ENCODE results near the gene HIVEP2. TPM values are rescaled to one million over a fixed set of nuclear protein-coding genes. Genes with fewer than 3 reads are reported as not detected.

HIVEP2 gene
- total RNA-seq, 3 donors from 2014 or later (not counting 1 experiment from before 2014, with no cell fraction given): 14.6 to 21.6 (median 18.7) TPM

GRCh38 chr6:142886431-142887170, 58.4 kb downstream of the HIVEP2 start:
- Histone ChIP-seq H3K9me3 (ENCODE audit: control insufficient read depth, insufficient read depth, low read length) (no peaks in the 10 kb centered on the region), H3K27ac (ENCODE audit: low read length) (peak overlapping the region; percentile 19), H3K4me3 (ENCODE audit: low read length) (no peak overlapping the region), H3K27me3 (ENCODE audit: control insufficient read depth, insufficient read depth, low read length) (no peaks in the 10 kb centered on the region), H3K4me1 (ENCODE audit: control insufficient read depth, insufficient read depth, low read length) (peaks cover 7% of the 10 kb centered on the region), H3K36me3 (ENCODE audit: control insufficient read depth, insufficient read depth, low read length) (no peaks in the 10 kb centered on the region)
- peak overlapping the region; percentile 18 for H3K4me3 Mint-ChIP-seq
- ATAC-seq (peak; percentile 56 to 76 (median 64)), DNase-seq (peak in 1 of 2 donors; percentile 78)
- TF ChIP-seq, protein P1, sequence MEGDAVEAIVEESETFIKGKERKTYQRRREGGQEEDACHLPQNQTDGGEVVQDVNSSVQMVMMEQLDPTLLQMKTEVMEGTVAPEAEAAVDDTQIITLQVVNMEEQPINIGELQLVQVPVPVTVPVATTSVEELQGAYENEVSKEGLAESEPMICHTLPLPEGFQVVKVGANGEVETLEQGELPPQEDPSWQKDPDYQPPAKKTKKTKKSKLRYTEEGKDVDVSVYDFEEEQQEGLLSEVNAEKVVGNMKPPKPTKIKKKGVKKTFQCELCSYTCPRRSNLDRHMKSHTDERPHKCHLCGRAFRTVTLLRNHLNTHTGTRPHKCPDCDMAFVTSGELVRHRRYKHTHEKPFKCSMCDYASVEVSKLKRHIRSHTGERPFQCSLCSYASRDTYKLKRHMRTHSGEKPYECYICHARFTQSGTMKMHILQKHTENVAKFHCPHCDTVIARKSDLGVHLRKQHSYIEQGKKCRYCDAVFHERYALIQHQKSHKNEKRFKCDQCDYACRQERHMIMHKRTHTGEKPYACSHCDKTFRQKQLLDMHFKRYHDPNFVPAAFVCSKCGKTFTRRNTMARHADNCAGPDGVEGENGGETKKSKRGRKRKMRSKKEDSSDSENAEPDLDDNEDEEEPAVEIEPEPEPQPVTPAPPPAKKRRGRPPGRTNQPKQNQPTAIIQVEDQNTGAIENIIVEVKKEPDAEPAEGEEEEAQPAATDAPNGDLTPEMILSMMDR (IDR thresholded peaks at IDR 0.05): peak; percentile 27
- no peaks in the 10 kb centered on the region for H3K36me3 Mint-ChIP-seq
- peak overlapping the region; percentile 77 to 84 for H3K27ac Mint-ChIP-seq
- no peaks in the 10 kb centered on the region for H3K9me3 Mint-ChIP-seq
- no peaks in the 10 kb centered on the region for H3K27me3 Mint-ChIP-seq (ENCODE audit: low read depth in 2 of 2)
- intact Hi-C loops (cut with micrococcal nuclease): loop anchor here (1.0 to 5.0 kb wide), 3 partner anchors 16 to 140 kb away; no protein-coding TSS in a partner anchor
- peaks cover 35 to 43% of the 10 kb centered on the region in 2 donors for H3K4me1 Mint-ChIP-seq
- WGBS (ENCODE audit: insufficient coverage): 48% methylated on average over 4 of the region's 4 CpGs

DNA sequence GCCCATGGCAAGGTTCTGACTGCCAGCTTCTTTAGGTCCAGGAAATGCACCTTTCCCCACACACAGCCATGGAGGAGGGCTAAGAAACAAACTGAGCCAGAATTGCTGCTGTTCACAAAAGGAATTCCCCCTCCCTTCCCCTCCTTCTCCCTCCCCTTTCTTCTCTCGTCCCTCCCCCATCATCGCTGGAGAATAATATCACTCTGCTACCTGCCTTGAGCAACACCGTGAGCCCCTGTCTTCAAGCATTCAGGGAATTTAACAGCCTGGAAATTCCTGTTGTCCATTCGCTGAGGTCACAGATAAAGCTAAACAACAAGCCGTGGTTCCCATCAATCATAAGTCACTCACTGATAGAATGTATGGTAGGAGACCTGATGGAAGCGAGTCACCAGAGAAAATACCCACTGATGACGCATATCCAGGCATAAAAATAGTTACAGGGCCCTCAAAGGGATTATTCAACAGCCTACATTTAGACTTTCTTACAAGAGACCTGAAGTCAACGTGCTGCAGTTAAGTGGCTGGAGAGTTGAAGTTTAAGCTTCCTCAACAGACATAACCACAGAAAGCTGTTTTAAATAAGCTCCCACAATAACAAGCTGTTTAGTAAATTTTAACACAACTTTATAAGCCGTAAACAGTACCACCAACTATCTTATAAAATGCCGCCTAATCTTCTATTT, 59.7 kb downstream of the HIVEP2 start:
- H3K27me3 Mint-ChIP-seq (ENCODE audit: low read depth in 2 of 2): no peaks in the 10 kb centered on the region
- 19% methylated on average over 8 of the region's 10 CpGs for WGBS (ENCODE audit: insufficient coverage)

DNA sequence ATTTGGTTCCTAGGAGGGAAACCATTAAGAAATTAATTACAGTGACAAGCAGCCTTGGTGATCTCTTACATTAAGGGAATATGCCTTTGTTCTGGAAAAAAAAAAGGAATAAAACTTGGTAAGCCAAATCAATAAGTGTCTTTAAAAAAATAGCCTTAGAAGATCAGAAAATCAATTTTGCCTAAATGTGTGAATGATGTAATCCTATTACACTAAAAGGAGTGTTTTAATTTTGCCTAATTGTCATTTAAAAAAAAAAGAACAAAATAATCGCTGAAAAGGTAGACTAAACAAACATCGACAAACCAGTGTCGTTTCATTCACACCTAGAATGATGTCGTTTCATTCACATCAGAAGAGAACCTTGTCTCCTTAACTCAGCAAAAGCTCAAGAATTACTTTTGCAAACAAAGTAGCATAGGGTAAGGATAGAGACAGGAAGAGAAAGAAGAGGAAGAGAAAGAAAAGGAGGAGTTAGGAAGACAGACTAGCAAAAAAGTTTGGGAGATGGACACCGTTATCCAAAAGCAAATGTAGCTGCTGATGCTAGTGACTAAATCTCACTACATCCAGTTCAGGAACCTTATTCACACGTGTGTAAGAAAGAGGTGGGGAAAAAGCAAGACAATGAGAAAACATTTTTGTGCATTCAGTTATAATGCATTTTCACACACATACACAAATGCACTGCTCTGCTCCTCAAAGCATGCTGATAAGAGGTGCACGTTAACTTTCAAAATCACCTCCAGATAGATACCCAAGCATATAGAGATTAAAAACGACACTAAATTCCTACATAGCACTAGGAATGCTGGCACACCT, 60.6 kb downstream of the HIVEP2 start:
- intact Hi-C loops (cut with micrococcal nuclease): loop anchor here (2.0 to 5.0 kb wide), 2 partner anchors 28 to 42 kb away; no protein-coding TSS in a partner anchor
- Mint-ChIP-seq H3K36me3 (no peaks in the 10 kb centered on the region), H3K27ac (peak overlapping the region; percentile 45 to 92), H3K9me3 (no peaks in the 10 kb centered on the region), H3K27me3 (ENCODE audit: low read depth in 2 of 2) (no peaks in the 10 kb centered on the region), H3K4me3 (peak overlapping the region; percentile 72), H3K4me1 (peaks cover 37 to 51% of the 10 kb centered on the region in 2 donors)
- H3K27ac ChIP-seq (ENCODE audit: low read length): peak overlapping the region; percentile 64
- TF ChIP-seq, protein P1 (IDR thresholded peaks at IDR 0.05): no peak
- peaks cover 7% of the 10 kb centered on the region for H3K4me1 ChIP-seq (ENCODE audit: control insufficient read depth, insufficient read depth, low read length)
- H3K27me3 ChIP-seq (ENCODE audit: control insufficient read depth, insufficient read depth, low read length): no peaks in the 10 kb centered on the region
- no peaks in the 10 kb centered on the region for H3K36me3 ChIP-seq (ENCODE audit: control insufficient read depth, insufficient read depth, low read length)
- ATAC-seq (no peak), DNase-seq (peak in 1 of 2 donors; percentile 46)
- no peak overlapping the region for H3K4me3 ChIP-seq (ENCODE audit: low read length)
- 48% methylated on average over 6 of the region's 8 CpGs for WGBS (ENCODE audit: insufficient coverage)
- H3K9me3 ChIP-seq (ENCODE audit: control insufficient read depth, insufficient read depth, low read length): no peaks in the 10 kb centered on the region

More for the DNA sequence above, 59.7 kb downstream of the HIVEP2 start:
- H3K27me3 ChIP-seq (ENCODE audit: control insufficient read depth, insufficient read depth, low read length): no peaks in the 10 kb centered on the region
- TF ChIP-seq, protein P1 (IDR thresholded peaks at IDR 0.05): no peak
- no peaks in the 10 kb centered on the region for H3K36me3 ChIP-seq (ENCODE audit: control insufficient read depth, insufficient read depth, low read length)
- DNase-seq (peak; percentile 30 to 91), ATAC-seq (peak; percentile 83 to 89 (median 84))
- peak overlapping the region; percentile 5 for H3K4me3 ChIP-seq (ENCODE audit: low read length)
- intact Hi-C loops (cut with micrococcal nuclease): loop anchor here (2.0 to 5.0 kb wide), 2 partner anchors 29 to 43 kb away; no protein-coding TSS in a partner anchor
- Mint-ChIP-seq H3K4me3 (peak overlapping the region; percentile 65), H3K27ac (peak overlapping the region; percentile 84 to 92), H3K4me1 (peaks cover 37 to 48% of the 10 kb centered on the region in 2 donors), H3K9me3 (no peaks in the 10 kb centered on the region), H3K36me3 (no peaks in the 10 kb centered on the region)
- no peaks in the 10 kb centered on the region for H3K9me3 ChIP-seq (ENCODE audit: control insufficient read depth, insufficient read depth, low read length)
- peak overlapping the region; percentile 64 for H3K27ac ChIP-seq (ENCODE audit: low read length)
- H3K4me1 ChIP-seq (ENCODE audit: control insufficient read depth, insufficient read depth, low read length): peaks cover 7% of the 10 kb centered on the region

All from natural killer cell (primary cell).